Neural progenitor cell (in vitro differentiated cells): ENCODE measurements around the gene TTC8.

Experiments
- CTCF ChIP-seq: fragments of 200-600 bp; sonication (generic); IDR thresholded peaks from 2 replicates; pipeline ENCODE4 v1.5.1; 2017; ENCODE audit warnings: antibody characterized with exemption, mild to moderate bottlenecking
- EZH2 ChIP-seq: fragments of 200-600 bp; sonication (generic); IDR thresholded peaks from 2 replicates; pipeline ENCODE4 v1.6.1; 2017; ENCODE audit warnings: antibody characterized with exemption, mild to moderate bottlenecking, moderate library complexity
- EZH2phosphoT487 ChIP-seq: fragments of 200-600 bp; sonication (generic); IDR thresholded peaks from 2 replicates; pipeline ENCODE4 v1.6.1; 2017; ENCODE audit warnings: antibody characterized with exemption

GRCh38 chr14:88866305-88866704, 41.9 kb downstream of the TTC8 start:
- TF ChIP-seq CTCF = no peak
- no peak for TF ChIP-seq EZH2phosphoT487
- TF ChIP-seq EZH2 = no peak
